Measurements from ENCODE around the gene PGBD5. TPM values are rescaled to one million over a fixed set of nuclear protein-coding genes. Genes with fewer than 3 reads are reported as not detected.

Gene PGBD5
- total RNA-seq, 1 donor from 2014 or later: under 0.01 TPM

- no peak for DNase-seq (ENCODE audit: low read depth in 2 of 2)
Observed at GRCh38 chr1:230396966-230397365, 29.2 kb downstream of the PGBD5 start.

DNA sequence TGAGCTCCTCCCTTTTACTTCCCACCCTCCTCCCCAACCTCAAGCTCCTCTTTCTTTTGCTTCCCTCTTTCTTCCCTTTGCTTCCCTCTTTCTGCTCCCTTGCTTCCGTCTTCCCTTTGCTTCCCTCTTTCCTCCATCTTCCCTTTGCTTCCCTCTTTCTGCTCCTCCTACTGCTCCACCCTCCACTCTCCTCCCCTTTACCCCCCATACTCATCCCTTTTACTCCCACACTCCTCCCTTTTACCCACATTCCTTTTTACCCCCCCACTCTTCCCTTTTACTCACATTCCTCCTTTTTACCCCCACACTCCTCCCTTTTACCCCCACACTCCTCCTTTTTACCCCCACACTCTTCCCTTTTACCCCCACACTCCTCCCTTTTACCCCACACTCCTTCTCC is 30.2 kb downstream of the PGBD5 start:
- no peak for DNase-seq (ENCODE audit: low read depth in 2 of 2)

DNA sequence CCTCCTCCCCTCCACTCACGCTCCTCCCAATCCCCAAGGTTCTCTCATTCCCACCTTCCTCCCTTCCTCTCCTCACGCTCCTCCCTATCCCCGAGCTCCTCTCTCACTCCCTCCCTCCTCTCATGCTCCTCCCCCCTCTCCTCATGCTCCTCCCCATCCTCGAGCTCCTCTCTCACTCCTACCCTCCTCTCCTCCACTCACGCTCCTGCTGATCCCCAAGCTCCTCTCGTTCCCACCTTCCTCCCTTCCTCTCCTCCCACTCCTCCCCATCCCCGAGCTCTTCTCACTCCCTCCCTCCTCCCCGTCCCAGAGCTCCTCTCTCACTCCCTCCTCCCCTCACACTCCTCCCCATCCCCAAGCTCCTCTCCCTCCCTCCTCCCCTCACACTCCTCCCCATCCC is 31.4 kb downstream of the PGBD5 start:
- DNase-seq (ENCODE audit: low read depth in 2 of 2): no peak

GRCh38 chr1:230394134-230394533 is 32.0 kb downstream of the PGBD5 start:
- no peak for DNase-seq (ENCODE audit: low read depth in 2 of 2)

DNA sequence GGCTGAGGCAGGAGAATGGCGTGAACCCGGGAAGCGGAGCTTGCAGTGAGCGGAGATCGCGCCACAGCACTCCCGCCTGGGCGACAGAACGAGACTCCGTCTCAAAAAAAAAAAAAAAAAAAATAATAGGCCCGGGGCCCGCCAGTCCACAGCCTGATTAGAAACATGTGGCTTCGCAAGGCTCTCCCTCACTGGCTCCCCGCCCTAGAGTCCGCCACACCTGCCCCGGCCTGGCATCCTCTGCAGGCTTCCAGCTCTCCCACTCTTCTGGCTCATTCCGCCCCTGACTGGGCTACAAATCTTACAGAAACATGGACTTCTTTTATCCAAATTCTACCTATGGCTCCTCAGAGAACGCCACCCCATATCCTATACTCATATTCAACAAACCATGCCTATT is 32.4 kb downstream of the PGBD5 start:
- DNase-seq (ENCODE audit: low read depth in 2 of 2): no peak

- no peak for DNase-seq (ENCODE audit: low read depth in 2 of 2)
Observed at GRCh38 chr1:230392920-230393521, 33.1 kb downstream of the PGBD5 start.

DNA sequence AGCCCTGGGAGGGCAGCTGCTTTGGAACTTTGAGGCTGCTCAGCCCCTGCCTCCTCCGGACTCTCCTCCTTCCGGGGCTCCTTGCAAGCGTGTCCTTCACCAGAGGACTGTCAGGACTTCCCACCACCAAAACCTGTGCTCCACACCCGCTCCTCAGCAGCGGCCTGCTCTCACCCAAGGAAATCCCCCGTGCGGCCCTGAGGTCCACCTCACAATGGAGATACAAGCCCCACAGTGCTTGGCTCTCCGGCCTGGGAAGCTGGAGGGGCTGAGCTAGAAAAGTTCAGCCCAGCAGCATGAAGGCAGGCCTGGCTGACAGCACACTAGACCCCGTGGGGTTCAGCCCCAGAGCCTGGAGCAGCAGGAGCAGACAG is 33.6 kb downstream of the PGBD5 start:
- no peak for DNase-seq (ENCODE audit: low read depth in 2 of 2)

GRCh38 chr1:230391776-230392535 is 34.2 kb downstream of the PGBD5 start:
- no peak for DNase-seq (ENCODE audit: low read depth in 2 of 2)

GRCh38 chr1:230390371-230390770 is 35.8 kb downstream of the PGBD5 start:
- no peak for DNase-seq (ENCODE audit: low read depth in 2 of 2)

DNA sequence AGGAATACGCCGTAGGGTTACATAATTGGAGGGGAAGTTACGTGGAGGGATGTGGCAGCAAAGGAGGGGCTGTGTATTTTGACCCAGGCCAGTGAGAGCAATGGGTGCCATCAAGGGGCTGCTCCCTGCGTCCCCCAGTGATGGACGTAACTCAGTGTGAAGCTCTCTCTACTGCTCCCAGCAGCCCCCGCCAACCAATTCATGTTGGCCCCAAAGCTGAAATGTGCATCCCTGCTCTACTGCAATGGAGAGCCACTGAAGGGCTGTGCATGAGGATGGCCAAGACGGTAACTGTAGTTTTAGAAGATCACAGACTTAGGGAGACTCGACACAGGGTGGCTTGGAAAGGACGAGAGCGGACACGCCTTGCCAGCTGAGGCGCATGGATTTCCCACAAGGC is 38.3 kb downstream of the PGBD5 start:
- DNase-seq (ENCODE audit: low read depth in 2 of 2): no peak

DNA sequence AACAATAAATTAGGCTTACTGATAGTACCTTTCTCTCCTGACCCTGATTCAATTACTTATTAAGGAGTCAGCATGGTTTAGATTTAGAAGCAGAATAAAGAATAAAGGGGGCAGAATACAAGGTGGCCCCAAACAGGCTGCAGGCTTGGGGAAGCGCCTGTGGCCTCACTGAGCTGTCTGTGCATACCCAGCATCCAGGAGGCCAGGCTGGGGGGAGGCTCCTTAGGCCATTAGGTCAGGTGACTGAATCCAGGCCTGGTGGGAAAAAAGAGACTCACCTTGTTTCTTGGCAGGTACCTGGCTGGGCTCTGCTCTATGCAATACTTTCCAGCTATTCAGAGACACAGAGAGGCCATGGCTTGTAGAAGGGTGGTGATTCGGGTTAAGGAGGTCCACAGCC is 38.8 kb downstream of the PGBD5 start:
- no peak for DNase-seq (ENCODE audit: low read depth in 2 of 2)

- no peak for DNase-seq (ENCODE audit: low read depth in 2 of 2)
Observed at GRCh38 chr1:230386637-230387262, 39.4 kb downstream of the PGBD5 start.

GRCh38 chr1:230385930-230386329 is 40.2 kb downstream of the PGBD5 start:
- DNase-seq (ENCODE audit: low read depth in 2 of 2): no peak

- DNase-seq (ENCODE audit: low read depth in 2 of 2): no peak
Observed at GRCh38 chr1:230385158-230385450, 41.0 kb downstream of the PGBD5 start.

DNA sequence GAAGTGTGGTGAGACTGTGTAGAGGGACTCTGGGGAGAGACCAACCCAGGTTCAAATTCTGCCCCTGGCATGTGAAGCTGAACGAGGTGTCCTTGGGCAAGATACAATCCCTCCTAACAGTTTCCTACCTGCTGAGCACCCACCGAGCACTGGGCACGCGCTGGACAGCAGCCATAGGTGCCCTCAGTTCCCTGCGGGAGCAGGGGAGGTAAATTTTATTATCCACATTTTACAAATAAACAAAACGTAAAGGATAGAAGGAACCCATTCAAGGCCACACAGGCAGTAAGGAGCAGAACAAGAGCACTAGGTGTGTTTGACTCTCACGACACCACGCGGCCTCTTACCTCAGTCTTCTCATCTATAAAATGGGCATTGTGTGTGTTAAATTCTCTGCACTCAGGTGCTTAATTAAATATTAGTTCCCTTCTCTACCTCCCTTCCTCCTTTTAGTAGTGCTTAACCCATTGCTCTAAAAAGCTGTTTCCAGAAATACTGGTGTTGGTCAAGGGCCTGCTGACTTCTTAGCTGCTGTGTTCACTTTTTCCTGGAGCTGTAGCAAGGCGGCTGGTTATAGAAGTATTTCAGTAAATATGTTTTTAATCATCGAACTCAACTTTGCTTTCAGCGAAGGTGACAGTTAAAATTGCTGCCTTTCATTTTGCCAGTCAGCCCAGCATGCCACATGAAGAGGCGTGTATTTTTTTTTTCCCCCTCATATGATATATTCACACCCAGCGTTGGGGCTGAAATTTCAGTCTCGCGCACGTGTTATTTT is 41.6 kb downstream of the PGBD5 start:
- DNase-seq (ENCODE audit: low read depth in 2 of 2): no peak

GRCh38 chr1:230383425-230383824 is 42.7 kb downstream of the PGBD5 start:
- DNase-seq (ENCODE audit: low read depth in 2 of 2): no peak

DNA sequence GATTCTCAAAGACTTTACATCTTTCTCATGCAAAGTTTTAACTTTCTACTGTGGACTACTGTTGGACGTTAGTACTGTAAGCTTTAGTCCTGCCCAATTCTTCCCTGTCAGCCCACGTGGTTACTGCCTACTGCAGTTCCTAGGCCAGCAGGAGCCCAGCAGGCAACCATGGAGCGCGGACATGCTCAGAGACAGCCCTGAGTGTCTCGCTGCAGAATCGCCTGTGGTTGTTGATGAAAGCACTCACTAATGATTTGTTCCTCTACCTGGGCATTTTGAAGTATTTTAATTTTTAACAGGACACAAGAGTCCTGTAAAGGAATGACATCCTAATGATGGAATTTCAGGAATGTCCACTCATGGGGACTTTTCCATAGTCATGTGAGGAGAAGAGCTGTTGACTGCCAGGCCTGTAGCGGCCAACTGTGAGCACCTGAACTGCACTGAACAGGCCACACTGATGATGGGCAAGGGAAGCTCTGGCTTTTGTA is 44.1 kb downstream of the PGBD5 start:
- peak; percentile 7 to 37 for DNase-seq (ENCODE audit: low read depth in 2 of 2)

DNA sequence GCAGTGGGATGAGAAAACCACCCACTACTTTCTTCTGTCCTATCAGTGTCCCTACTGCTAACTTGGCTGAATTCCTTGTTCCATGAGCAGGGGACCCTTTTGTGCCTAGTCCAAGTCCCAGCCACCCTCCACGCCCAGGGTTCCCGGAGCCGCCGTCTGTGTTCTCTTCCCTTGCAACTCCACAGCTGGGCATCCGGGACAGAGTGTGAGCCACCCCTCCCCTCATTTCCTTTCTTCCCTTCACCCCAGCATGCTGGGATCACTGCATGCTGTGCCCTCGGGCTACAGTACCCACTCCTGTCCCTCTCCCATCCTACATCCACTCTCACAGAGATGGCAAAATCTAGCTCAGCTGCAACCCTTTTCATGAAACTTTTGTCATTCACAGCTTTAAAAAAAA is 44.5 kb downstream of the PGBD5 start:
- no peak for DNase-seq (ENCODE audit: low read depth in 2 of 2)

- DNase-seq (ENCODE audit: low read depth in 2 of 2): no peak
Observed at GRCh38 chr1:230381049-230381467, 45.1 kb downstream of the PGBD5 start.

- DNase-seq (ENCODE audit: low read depth in 2 of 2): no peak
Observed at GRCh38 chr1:230379928-230380327, 46.2 kb downstream of the PGBD5 start.

GRCh38 chr1:230379462-230379861 is 46.7 kb downstream of the PGBD5 start:
- DNase-seq (ENCODE audit: low read depth in 2 of 2): no peak

- no peak for DNase-seq (ENCODE audit: low read depth in 2 of 2)
Observed at GRCh38 chr1:230377851-230378250, 48.3 kb downstream of the PGBD5 start.

Data from dermis microvascular lymphatic vessel endothelial cell (primary cell).